NCI-H226 (cell line): ENCODE data around the gene PPP6R3.
A peak's percentile ranks its signal among the peaks of the same experiment; 100 is the strongest.
"Not testable (repeated sequence)": the region's sequence is repeated elsewhere in the genome, so short reads cannot be mapped to it uniquely, and the experiment has no call there.

Source experiments
- DNase-seq: peaks from one replicate; pipeline ENCODE4 v3.0.0-alpha.2; 2015

PPP6R3 gene

DNA sequence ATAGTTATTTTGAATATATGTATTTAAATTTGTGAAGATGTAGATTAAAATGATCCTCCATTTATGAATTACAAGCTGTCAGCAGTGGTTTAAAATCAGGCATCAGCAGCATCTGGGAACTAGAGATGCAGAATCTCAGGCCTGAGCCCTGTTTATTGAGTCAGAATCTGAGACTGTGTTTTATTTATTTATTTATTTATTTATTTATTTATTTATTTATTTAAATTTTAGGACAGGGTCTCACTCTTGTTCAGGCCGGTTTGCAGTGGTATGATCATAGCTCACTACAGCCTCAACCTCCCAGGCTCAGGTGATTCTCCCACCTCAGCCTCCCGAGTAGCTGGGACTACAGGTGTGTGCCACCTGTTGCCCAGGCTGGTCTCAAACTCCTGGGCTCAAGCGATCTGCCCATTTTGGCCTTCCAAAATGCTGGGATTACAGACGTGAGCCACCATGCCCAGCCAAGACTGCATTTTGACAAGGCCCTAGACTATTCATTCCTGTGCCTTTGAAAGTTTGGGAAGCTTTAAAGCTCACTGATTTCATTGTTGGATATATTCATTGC, 70.7 kb downstream of the PPP6R3 start:
- DNase-seq: no peak

DNA sequence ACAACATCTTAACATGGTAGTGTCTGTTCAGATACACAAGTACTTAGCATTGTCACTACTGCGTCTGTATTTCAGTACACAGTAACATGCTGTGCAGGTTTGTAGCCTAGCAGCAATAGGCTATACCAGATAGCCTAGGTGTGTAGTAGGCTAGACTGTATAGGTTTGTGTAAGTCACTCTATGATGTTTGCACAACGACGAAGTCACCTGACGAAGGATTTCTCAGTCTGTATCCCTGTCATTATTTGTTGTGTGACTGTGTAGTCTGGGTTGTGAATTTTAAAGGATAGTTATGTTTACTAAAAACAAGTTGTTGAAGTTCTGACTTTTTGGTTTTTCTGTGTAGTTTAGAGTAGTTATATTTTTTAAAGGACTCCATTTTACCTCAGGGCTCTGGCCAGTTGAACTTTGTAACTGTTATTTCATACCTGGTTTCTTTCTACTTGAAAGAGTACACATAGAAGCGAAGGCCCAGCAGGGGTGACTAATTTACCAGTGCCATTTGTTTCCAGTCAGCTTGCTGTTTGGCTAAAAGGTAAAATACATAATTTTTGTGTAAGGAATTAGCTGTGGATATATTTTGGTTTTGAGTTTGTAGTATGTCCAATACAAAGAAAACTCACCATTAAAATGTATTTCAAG, 72.3 kb downstream of the PPP6R3 start:
- DNase-seq: no peak

DNA sequence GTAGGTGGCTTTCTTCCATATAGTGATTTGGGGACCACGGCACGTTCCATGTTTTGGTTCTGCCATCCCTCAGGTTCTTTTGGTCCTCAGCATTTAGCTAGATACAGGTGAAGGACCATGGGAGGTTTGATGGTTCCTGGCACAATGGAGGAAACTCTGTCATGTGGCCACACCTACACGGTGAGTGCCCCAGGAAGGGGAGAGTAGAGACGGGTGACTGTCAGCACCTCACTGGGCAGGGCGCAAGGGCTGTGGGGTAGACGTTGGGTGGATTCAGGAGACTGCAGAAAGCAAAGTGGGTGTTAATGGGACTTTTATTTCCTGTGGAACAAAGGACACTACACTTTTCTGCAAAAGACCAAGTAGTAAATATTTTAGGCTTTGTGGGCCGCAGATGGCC, 73.4 kb downstream of the PPP6R3 start:
- DNase-seq: no peak

DNA sequence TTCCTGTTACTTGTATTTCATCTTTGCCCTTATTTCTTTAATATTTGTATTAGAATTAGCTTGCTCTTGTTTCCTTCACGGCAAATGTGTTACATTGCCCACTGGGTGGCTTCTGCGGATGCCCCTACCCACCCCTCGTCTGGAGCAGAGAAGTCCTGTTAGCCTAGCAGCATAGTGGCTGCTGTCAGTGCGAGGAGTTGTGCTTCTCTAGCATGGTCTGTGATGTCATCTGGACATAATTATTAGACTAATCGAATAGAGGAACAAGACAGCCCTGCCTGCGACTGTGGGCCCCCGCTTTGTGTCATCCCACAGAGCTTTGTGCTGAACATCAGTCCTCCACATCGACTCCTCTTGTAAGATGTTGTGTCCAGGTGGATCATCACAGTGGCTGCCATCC, 74.5 kb downstream of the PPP6R3 start:
- no peak for DNase-seq

DNA sequence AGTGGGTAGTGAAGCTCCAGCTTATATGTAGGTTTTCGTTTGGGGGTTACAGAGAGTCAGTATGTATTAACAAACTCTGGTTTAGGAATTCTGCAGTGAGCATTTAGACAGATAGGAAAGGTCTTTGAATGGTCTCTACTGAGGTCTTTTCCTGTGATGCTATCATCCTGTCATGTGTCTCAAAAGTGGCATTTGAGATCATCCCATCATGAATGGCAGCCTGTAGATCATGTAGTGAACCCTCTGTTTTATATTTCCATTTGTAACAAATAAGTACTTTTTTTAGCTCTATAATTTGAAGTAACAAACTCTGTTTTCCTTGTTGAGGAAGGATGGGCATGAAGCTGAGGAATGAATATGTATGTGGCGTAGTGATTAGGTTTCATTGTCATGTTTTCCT, 76.2 kb downstream of the PPP6R3 start:
- no peak for DNase-seq

DNA sequence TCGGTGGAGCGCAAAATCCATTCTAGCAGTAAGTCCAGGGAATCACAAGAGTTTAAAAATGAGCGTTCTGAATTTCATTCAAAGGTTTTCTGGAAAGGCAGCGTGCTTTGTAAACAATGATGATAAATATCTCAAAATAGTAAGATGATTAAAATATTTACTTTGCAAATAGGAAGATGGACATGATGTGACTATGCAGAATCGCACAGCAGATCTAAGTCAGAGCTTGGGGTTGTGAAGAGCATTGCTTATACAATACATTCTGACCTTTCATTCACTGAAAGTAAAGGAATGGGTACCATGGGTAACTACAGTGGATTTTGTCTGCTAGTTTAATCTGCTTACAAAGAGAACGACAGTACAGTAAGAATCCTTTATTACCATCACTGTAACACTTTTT, 77.5 kb downstream of the PPP6R3 start:
- no peak for DNase-seq

DNA sequence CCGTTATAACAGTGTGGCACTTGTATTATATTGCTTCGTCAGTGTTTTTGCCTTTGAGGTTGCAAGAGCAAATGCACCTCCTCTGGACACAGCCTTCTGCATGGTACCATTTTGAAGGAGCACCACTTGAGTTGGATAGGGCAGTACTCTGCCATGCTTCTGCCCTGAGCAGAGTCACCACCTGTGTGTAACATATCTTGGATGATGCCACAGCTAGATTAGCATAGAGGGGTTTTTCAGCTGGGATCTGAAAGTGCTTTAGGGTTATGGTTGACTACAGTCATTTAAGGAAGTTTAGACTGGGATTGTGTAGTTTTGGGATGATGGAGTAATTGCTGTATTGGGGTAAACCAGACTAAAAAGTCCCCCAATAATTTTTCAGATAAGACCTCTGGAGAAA, 78.8 kb downstream of the PPP6R3 start:
- no peak for DNase-seq

DNA sequence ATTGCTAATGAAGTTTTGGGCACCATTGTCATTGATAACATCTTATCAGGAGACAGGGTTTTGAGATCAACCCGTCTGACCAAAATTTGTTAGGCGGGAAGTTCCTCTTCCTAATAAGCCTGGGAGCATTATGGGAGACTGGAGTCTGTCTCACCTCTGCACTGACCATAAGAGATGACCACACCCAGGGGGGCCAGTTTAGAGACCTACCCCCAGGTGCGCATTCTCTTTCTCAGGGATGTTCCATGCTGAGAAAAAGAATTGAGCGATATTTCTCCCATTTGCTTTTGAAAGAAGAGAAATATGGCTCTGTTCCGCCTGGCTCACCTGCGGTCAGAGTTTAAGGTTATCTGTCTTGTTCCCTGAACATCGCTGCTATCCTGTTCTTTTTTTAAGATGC, 80.0 kb downstream of the PPP6R3 start:
- DNase-seq: not testable (repeated sequence)

DNA sequence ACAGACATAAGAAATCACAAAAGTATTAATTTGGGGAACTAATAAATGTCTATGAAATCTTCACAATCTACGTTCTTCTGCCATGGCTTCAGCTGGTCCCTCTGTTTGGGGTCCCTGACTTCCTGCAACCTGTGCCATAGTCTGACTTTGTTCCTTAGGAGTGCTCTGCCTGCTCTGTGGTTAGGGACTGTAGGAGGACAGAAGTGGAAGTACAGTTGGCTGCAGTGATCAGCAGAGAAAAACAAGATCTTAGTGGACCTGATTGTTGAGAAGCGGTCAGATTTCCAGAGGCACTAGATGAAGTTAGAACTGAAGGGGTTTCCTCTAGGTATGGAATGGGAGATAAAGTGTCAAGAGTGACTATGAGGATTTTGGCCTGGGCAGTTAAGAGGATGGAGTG, 80.6 kb downstream of the PPP6R3 start:
- DNase-seq: no peak

DNA sequence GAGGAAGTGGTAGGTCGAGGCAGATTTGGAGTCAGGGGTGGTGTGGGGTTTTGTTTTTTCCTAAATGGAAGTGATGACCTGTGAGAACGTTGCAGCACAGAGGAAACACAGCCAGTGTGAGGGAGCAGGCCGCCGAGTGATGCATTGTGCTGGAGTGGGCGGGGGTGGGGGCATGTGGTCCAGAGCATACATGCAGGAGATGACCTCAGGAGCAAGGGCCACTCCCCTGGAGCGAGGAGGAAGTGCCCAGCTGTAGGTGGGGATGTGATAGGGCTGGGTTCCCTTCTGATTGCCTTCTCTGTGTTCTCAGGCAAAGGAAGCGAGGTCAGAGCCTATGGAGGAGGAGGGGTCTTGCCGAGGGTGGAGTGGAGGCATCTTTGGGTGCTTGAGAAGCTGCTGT, 81.4 kb downstream of the PPP6R3 start:
- no peak for DNase-seq

DNA sequence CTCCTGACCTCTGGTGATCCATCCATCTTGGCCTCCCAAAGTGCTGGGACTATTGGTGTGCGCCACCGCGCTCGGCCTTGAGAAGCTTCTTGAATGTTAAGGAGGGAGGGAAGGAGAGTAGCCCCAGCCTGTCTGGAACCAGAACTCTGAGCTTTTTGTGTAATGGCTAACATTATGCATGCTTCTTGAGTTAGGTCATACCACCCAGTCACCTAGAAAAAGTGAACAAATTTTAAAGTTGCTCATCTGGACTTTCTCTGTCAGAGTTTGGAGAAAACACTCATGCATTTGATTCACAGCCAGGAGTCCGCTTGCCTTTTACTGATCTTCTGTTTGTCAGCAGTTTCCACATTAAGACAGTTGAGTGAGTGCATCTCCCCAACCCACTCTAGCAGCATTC, 82.1 kb downstream of the PPP6R3 start:
- peak; percentile 78 for DNase-seq

DNA sequence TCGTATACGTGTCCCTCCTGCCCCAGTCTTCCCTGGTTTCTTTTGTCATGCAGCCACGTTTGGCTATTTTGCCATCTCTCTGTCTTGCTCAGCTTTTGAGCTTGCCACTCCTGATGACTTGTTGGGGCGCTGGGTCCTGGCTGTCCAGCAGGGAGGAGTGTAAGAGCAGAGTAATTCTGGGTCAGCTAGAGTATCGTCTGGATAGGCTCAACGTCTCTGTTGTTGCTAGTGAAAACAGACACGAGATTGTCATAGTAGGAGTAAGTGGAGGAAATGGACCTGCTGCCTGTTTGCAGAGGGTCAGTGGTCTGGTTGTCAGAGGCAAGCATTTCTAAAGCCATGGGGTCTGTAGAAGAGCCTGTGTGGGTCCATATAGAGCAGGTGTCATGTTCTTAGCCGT, 83.0 kb downstream of the PPP6R3 start:
- DNase-seq: no peak

DNA sequence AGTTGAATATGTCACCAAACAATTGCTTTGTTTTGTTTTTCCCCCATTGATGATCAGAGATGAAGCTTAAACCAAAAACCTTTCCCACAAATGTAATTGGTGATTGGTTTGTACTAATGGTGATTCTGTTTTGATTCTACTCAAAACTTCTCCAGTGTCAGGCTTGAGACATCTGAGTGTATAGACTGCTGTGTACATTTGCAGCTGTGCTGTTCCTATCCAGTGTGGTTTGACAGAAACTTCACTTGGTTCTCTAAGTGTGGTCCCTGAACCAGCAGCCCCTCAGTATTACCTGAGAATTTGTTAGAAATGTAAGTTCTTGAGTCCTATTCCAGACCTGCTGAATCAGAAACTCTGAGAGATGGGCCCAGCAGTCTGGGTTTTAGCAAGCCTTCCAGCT, 84.8 kb downstream of the PPP6R3 start:
- no peak for DNase-seq

DNA sequence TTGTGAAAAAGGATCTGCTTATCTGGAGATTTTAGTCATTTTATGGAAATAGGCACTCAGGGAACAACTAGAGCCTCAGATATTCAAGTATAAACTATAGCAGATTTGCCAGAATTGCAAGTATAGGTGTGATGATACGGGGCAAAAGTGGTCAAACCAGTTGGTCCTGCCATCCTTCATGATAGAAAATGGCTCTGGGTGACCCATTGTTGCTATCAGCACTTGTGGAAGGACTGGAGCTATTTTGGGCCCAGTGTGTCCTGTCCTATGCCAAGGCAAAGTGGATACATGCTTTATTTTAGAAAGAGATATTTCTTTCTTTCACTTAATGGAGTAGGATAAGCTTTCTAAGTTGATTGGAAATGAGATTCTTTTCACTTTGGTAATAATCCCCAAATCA, 85.2 kb downstream of the PPP6R3 start:
- no peak for DNase-seq

DNA sequence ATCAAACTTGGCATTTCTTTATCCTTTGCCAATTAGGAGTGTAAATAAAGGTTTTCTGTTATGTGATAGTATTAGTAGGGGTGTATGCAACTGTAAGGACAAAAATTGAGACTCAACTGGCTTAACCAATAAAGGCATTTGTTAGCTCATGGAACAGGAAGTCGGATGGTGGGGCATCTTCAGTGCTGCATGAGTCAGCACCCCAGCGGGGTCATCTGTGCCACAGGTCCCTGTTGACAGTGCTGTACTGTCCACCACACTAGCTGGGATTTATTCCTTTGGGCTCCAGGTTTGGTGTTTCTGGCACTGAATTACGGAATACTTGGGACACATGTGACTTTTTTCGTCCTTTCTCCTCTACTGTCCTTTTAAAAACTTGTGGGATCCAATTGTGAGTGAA, 86.0 kb downstream of the PPP6R3 start:
- no peak for DNase-seq

DNA sequence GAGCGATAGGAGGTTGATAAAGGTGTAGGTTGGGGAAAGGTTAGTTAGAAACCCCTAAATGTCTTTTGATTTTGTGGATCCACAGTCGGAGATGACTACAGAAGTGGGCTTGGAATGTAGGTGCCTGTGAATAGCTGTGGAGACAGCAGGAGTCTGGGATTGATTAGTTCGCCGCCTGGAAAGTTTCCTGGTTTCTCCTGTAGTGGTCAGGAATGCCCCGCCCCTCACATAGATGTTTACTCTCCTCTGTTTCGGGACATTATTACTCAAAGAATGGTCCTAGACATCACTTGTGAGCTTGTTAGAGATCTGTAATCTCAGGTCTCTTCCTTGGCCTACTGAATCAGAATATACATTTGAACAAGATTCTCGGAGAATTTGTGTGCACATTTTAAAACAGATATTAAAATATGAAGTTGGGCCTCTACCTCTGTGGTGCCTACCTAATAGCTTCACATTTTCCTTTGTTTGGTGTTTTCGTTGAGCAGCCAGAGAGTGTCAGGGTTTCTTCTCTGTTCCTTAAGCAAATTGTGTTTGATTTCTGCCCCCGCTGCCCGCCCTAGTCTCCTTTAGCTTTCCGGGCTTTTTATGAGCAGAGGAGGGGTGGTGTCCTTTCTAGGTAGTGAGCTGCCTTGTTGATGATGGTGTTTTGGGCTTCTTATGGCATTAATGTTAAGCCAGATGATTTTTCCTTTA, 89.4 kb downstream of the PPP6R3 start:
- no peak for DNase-seq

DNA sequence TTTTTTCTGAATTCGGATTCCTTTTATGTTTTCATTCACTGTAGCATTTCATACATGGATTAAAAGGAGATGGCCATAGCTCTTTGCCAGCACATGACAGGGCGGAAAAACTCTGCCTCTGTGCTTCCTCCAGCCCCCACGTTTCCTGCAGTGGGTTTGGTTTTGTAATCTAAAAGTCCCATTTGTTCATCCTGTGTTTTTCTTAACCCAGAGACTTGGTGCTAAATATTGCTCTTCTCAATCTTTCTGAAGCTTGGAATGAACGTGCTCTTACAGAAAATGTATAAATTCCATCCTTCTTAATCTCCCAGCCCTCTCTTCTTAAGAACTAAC, 89.9 kb downstream of the PPP6R3 start:
- no peak for DNase-seq

DNA sequence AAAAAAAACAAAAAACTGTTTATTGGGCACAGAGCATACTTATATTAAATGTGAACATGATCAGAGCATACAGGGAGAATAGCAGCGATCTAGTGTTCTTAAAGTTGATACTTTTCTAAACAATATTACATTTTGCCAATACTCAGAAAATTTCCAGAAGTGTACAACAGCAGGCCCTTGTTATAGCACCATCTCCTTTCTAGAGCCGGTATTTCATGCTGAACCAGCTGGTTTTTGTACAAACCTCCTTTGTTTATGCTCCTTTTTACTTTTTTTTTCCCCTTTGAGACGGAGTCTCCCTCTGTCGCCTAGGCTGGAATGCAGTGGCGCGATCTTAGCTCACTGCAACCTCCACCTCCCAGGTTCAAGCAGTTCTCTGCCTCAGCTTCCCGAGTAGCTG, 90.7 kb downstream of the PPP6R3 start:
- no peak for DNase-seq

DNA sequence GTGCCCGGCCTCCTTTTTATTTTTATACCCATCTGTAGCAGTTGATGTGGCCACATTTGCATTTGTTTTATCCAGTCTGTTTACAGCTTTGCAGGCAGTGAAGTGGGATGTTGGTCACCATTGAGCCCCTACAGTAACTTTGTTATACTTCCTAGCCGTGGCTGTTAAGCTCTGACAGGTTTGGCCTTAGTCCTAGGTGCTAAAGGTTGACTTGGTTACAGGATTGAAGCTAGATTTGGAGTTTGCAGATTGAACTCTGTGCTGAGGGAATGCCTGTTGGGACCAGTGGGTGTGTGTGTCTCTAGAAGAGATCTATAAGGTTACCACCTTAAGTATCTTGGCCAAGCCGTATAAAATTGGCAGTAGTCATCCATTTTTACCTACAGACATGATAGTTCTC, 91.2 kb downstream of the PPP6R3 start:
- DNase-seq: no peak

DNA sequence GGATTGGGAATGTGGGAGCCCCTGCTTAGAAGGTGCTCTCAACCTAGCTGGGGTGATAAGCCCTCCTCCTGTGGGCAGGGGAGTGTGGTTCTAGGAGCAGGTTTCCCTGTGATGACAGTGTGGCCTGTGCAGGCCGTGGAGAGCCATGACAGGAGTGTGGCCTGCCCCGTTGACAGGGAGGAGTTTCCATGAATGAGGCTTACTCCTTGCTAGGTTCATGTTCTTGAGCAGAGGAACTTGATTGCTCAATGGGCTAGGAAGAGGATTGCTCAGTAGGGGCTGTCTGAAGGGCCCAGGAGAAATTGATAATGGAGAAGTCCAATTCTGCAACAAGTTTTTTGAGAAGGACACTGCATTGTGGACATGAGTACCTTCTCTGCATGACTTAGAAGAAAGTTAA, 92.0 kb downstream of the PPP6R3 start:
- no peak for DNase-seq

DNA sequence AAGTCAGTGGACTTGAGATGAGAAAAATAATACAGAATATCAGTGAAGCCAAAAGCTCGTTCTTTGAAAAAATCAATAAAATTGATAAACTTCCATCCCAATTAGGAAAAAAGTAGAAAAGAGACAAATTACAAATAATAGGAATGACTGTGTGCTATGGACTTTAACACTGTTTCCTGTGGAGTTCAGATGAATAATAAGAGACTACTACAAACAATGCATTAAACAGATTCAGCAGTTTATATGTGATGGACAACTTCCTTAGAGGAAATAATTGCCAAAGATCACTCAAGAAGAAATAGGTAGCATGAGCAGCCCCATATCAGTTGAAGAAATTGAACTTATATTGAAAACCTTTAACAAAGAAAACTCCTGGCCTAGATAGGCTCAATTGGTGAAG, 99.7 kb downstream of the PPP6R3 start:
- DNase-seq: no peak

DNA sequence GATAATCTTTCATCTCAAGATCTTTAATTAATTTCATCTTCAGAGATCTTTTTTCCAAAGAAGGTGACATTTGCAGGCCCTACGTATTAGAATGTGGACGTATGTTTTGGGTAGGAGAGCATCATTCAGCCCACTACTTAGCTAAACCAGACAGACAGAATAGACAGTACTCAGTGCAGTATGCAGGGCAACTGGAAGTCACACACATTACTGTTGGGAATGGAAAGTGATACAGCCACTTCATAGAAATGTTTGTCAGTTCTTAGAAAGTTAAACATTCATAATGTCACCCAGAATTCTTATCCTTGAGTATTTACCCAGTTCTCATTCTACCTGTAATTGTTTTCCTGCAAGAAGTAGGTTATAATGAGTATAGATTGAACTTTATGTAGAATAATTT, 102.9 kb downstream of the PPP6R3 start:
- DNase-seq: no peak

DNA sequence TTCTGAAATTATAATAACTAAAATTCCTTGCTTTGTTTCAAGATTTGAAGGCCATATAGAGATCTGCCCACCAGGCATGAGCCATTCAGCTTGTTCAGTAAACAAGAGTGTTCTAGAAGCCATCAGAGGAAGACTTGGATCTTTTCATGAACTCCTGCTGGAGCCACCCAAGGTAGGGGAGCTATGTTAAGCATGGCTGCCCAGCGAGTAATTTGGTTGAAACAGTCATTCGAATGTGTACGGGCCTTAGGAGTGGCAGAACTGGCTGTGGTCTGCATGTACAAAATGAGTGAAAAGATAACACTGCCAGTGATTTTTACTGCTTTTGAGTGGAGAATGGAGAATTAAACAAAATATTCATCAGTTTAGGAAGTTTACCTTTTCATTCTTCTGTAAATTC, 103.7 kb downstream of the PPP6R3 start:
- no peak for DNase-seq

DNA sequence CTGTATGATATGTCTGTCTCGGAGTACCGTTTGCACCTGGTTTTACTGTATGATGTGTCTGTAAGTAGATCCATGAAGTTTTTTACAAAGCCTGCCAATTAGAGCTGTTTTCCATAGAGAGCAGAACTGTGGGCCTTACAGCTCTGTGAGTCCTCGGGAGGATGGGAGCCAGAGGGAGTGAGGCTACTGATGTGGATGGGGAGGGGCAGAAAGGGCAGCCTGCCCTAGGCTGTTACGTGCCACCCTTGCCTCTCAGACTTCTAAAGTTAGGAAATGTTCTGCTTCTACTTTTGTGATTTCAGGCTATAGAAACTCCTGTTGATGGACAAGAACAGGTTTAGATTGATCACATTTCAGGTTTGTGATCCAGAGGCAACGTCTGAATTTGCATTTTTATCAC, 105.2 kb downstream of the PPP6R3 start:
- no peak for DNase-seq

DNA sequence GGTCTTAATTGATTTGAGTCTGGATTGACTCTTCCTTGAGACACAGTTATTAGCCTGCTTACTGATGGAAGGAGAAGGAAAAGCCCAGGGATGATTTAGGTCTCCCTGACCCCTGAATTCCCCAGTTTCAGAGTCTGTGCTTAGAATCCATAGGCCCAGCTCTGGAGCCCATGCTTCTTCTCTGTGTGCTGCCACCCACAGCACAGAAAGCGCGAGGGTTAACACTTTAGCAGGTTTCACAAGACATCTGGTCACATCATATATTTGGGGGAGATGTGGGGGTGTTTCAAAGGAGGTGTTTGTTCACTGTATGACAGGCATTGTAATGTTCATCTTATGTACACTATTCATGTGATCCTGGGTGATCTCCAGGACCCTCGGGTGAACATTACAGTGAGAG, 107.0 kb downstream of the PPP6R3 start:
- no peak for DNase-seq
